Mononuclear cell (primary cell): ENCODE data around the gene SIAH3. TPM values are rescaled to one million over a fixed set of nuclear protein-coding genes. Genes with fewer than 3 reads are reported as not detected.

Experiments used
- H3K27me3 ChIP-seq: 2 replicates; pipeline ENCODE4 v1.6.0; 2011; ENCODE audit warnings: low read length, control low read depth; ENCODE audit not compliant: insufficient read depth
- H3K4me1 ChIP-seq: 2 replicates; pipeline ENCODE4 v1.5.1; 2011; ENCODE audit warnings: mild to moderate bottlenecking, low read length, control low read depth; ENCODE audit not compliant: insufficient read depth
- H3K4me3 ChIP-seq: 2 replicates; pipeline ENCODE4 v1.5.1; 2011; ENCODE audit warnings: mild to moderate bottlenecking, low read length, moderate library complexity
- H3K9me3 ChIP-seq: 2 replicates; pipeline ENCODE4 v1.5.1; 2011; ENCODE audit warnings: low read depth, mild to moderate bottlenecking, control low read depth, low read length
- total RNA-seq: library from RNA; depleted of rRNA; stranded (reverse); fragments of >200 nt; gene quantifications from one replicate; pipeline ENCODE4 v1.2.3, GENCODE V29; 2012

Gene SIAH3
- total RNA-seq, 1 donor: 0.31 TPM

DNA sequence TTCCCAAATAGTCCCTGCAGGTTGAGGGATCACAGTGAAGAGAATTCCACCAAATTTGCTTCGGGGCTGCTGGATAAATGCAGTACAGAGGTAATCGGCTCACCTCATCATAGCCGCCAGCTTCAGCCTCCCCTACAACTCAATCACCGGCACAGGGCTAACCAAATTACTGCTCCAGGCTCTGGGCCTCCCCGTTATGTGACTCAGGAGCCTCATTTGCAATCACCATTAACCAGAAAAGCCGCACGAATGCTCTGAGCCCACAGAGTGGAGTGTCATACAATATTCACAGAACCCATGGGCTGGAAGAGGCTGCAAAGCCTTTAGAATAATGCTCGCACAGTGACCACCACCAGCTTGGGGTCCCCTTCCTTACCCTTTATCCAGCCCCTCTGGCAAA is 4.9 kb downstream of the SIAH3 start:
- H3K4me1 ChIP-seq: peaks cover 44% of the 10 kb centered on the region
- no peak overlapping the region for H3K4me3 ChIP-seq
- peaks cover 21% of the 10 kb centered on the region for H3K27me3 ChIP-seq
- no peaks in the 10 kb centered on the region for H3K9me3 ChIP-seq

DNA sequence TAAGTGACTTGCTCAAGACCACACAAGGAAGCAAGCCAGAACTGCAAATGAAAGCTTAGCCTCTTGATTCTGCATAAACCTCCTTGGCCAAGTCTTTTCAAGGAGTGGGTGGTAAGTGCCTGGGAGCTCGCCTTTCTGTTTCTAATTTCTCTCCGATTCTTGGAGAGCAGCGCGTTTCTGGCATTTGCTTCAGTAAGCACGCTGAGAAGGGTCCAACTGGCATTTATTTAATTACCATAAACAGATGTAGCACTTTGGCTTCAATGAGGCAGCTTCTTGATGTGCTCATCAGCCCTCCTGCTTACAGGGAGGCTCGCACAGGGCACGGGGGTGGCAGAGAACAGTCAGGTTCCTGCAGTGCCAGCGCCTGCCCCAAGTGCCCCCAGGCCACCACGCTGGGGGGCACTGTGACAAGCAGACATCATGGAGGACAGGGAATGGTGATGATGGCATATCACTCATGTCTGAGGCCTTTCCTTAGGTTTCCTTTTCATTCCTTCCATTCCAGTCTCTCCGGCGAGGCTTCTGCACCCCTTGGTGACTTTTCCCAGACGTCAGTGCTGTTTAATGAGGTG is 13.3 kb downstream of the SIAH3 start:
- H3K4me3 ChIP-seq: no peak overlapping the region
- H3K9me3 ChIP-seq: no peaks in the 10 kb centered on the region
- no peaks in the 10 kb centered on the region for H3K27me3 ChIP-seq
- no peaks in the 10 kb centered on the region for H3K4me1 ChIP-seq

DNA sequence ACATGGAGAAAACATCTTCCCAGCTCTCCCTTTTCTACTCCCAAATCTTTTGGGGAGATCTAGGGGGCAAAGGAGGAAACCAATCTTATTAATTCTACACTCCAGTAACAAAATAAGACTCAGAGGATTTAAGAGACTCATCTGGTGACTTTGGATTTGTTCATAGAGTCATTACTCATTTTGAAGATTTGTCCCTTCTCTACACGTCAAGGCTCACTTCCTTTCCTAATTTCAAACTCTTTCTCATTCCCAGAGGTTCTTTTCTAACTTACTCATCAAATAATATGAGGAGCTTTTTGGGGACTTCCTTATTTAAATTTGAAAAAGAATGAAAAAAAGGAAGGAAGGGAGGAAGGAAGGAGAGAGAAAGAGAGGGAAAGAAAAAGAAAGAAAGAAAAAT is 14.4 kb downstream of the SIAH3 start:
- H3K27me3 ChIP-seq: no peaks in the 10 kb centered on the region
- H3K4me3 ChIP-seq: no peak overlapping the region
- H3K9me3 ChIP-seq: no peaks in the 10 kb centered on the region
- no peaks in the 10 kb centered on the region for H3K4me1 ChIP-seq

DNA sequence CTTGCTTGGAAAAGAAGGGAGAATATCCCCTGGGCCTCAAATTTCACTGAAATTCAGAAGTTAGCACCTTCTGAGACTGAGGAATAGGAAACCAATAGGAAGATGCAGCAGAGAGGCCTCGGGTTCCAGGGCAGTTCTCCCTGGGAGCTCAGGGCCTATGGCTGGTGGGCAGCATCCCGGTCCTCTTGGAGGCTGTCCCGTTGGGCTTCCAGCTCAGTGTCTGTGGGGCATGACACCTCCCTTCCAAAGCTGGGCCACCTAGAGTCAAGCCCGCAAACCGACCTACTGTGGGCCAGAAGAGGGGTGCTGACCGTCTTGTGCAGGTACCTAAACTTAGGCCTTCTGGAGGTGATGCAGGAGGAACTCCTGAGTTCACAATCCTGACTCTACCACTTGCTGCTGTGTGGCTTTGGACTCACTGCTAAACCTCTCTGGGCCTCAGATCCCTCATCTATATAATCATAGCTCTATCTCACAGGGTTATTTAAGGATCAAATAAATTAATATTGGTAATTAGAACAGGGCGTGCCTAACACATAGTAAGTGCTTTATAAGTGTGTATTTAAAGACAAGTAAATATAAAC is 17.1 kb downstream of the SIAH3 start:
- Histone ChIP-seq H3K4me1 (no peaks in the 10 kb centered on the region), H3K27me3 (no peaks in the 10 kb centered on the region), H3K4me3 (no peak overlapping the region), H3K9me3 (no peaks in the 10 kb centered on the region)

DNA sequence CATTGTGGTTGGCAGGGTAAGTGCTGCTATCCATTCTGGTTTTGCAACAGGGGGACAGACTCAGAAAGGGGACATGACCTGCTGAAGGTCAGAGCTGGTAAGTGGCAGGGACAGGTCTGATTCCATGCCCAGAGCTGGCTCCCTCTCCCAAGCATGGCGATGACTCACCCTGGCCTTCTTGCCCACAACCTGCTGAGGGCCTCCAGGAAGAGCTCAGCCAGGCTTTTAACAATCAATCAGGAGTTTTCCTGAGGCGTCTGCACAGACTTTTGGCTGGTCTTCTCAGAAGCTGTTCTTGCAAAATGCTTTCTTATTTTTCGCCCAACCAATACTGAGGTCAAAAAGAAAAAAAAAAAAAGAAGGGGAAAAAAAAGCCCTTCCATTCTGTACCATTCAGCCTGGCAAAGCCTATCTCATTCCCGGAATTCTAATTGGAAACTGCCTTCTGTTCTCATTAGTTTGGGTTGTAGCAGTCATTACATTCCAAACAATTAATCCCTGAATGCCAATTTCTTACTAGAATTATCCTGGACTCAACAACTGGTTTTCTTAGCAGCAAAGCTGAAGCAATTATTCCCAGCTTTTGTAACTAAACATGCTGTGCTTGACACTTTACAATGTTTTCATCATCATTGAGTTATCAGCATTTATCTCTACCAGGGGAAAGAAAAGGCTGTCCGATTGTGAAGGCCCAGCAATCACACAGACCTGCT is 17.7 kb downstream of the SIAH3 start:
- Histone ChIP-seq H3K4me3 (no peak overlapping the region), H3K27me3 (no peaks in the 10 kb centered on the region)

DNA sequence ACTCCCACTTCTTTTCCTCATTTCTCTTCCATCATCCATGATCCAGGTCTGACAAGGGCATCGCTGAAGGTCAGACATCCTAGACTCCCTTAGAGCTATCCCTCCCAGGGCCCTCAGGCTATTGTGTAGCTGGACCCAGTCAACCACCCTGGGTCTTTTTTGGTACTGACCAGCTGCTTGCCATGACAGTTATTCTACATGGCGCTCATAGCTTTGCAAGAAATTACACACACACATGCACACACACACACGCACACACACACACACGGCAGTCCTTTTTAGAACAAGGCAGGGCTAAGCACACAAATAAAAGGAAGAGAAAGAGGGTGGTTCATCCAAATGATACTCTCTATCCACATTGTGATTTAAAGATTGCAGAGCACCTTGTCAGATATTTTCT is 18.3 kb downstream of the SIAH3 start:
- no peaks in the 10 kb centered on the region for H3K27me3 ChIP-seq
- H3K4me1 ChIP-seq: peaks cover 7% of the 10 kb centered on the region
- no peaks in the 10 kb centered on the region for H3K9me3 ChIP-seq
- H3K4me3 ChIP-seq: no peak overlapping the region

More for the DNA sequence above, 17.7 kb downstream of the SIAH3 start:
- Histone ChIP-seq H3K4me1 (peaks cover 2% of the 10 kb centered on the region), H3K9me3 (no peaks in the 10 kb centered on the region)

DNA sequence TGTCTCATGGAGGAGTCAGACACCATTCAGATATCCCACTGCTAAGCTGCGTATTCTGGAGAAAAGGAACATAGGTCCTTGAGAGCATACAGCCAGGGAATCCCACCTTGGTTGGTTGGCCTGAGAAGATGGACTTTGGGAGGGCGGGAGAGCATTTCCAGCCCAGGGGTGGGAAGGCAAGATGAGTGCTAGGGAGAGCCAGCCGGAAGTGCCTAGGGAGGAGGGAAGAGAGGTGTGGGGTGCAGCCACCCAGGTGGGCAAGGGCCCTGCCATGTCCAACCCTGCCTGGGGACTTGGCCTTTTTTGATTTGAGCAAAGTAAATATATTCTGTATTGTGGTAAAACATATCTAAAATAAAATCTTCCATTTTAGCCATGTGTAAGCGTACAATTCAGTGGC is 19.7 kb downstream of the SIAH3 start:
- Histone ChIP-seq H3K4me3 (no peak overlapping the region), H3K9me3 (no peaks in the 10 kb centered on the region), H3K4me1 (peaks cover 17% of the 10 kb centered on the region), H3K27me3 (no peaks in the 10 kb centered on the region)

DNA sequence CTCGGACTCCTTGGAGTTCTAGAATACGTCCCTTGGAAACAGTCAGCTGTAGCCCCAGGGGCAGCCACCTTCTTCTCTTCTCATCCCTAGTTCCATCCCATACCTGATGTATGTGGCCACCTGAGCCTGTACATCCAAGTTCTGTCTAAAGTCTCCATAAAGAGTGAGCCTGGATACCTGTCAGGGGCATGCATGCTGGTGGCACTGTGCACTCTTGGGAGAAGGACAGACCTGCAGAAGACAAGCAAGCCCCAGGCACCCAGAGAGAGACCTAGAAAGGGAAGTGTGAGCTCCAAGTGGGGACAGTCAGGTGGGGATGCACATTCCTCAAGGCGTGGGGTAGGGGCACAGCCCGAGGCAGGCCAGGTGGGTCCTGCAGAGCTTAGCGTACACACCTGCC is 21.4 kb downstream of the SIAH3 start:
- Histone ChIP-seq H3K27me3 (no peaks in the 10 kb centered on the region), H3K4me1 (peaks cover 29% of the 10 kb centered on the region), H3K9me3 (no peaks in the 10 kb centered on the region), H3K4me3 (no peak overlapping the region)

DNA sequence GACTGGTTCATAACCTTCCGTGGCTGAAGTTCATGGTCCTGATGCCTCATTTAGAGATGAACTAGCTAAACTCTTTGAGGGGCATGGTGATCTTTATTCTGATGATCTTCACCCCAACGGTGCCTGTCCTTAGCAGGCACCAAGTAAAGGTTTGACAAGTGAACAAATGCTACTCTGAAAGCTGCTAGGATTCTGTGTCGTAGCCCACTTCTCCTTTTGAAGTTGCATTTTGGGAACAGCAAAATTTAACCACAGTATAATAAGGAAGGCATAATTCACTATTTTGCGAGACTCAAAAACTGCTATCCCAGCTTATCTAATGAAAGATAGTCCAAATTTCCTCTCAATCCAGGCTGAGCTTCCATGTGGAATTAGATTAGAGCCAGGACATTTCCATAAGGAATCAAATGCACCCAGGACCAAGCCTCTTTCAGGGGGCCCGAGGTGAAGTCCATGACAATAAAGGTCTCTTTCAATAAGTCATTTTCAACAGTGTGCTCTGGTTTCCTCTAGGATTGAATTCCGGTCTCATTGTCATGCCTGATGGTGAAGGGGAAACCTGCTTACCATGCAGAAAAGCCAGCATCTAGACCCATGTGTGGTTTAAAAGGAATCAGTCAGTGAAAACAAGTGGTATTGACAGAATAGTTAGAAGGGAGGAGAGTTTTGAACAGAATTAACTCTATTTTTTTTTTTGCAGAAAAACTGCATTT is 23.1 kb downstream of the SIAH3 start:
- Histone ChIP-seq H3K4me3 (no peak overlapping the region), H3K27me3 (no peaks in the 10 kb centered on the region), H3K4me1 (peaks cover 40% of the 10 kb centered on the region), H3K9me3 (no peaks in the 10 kb centered on the region)

DNA sequence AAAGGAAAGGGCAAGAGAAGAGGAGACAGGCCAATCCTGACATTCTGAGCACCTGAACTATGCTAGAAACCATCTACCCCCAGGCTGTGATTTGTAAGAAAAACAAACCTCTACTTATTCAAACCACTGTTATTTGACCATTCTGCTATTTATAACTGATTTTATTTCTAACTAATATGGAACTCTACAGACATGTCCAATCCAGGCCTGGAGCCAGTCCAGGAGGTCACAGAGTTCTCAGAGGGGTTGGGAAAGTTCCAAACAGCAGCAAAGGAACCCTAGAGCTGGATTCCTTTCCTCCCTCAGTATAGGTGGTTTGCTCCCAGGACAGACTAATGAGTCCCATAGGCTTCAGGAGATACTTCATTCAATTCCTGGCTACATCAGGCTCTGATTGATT is 24.2 kb downstream of the SIAH3 start:
- Histone ChIP-seq H3K9me3 (no peaks in the 10 kb centered on the region), H3K27me3 (no peaks in the 10 kb centered on the region), H3K4me1 (peaks cover 40% of the 10 kb centered on the region), H3K4me3 (no peak overlapping the region)

DNA sequence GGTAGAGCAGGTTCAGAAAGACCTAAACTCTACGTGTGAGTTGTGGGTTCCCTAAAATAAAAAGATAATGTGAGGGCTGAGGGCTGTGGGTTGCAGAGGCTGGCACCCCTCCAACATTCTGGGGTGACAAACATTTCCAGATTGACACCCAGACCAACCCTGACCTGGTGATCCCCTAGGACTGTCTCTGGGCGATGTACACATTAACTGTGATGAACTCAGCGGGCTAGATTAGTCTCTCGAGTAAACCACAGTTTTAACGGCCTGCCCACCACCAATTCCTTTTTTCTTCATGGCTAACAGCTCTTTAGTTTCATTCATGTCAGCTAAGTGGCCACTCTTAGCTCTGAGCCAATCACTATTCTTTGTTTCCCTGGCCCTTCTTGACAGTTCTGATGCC is 24.8 kb downstream of the SIAH3 start:
- no peaks in the 10 kb centered on the region for H3K9me3 ChIP-seq
- H3K4me3 ChIP-seq: no peak overlapping the region
- peaks cover 40% of the 10 kb centered on the region for H3K4me1 ChIP-seq
- H3K27me3 ChIP-seq: no peaks in the 10 kb centered on the region

DNA sequence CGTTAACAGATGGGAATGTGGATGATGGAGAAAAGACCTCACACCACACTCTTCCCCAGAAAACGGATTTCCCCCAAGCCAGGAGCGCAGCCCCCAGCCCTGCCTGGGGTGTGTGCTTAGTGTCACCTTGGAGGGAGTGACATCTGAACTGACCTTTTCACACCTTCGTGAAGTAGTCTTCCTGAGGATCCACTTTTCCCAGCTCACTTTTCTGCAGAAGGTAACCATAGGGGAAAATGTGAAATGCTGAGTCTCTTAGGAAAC is 26.2 kb downstream of the SIAH3 start:
- H3K4me3 ChIP-seq: no peak overlapping the region
- H3K9me3 ChIP-seq: no peaks in the 10 kb centered on the region
- H3K4me1 ChIP-seq: peaks cover 40% of the 10 kb centered on the region
- no peaks in the 10 kb centered on the region for H3K27me3 ChIP-seq

DNA sequence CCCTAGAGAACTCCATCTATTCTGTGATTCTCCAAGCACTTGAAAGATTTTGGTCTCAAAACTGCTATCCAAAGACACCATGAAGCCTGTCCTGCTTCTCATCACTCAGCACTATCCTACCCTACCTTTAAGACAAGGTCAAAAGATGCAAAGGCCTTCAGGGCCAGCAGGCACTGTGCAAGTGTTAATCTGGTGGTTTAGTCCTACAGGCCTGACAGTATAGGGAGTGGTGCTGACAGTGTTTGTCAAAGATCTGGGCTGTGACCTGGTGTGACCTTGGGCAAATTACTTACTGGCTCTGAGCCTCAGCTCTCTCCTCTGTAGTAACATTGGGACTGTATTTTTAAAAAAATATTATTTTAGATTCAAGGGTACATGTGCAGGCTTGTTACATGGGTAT is 28.0 kb downstream of the SIAH3 start:
- no peak overlapping the region for H3K4me3 ChIP-seq
- H3K9me3 ChIP-seq: no peaks in the 10 kb centered on the region
- no peaks in the 10 kb centered on the region for H3K27me3 ChIP-seq
- peaks cover 36% of the 10 kb centered on the region for H3K4me1 ChIP-seq

DNA sequence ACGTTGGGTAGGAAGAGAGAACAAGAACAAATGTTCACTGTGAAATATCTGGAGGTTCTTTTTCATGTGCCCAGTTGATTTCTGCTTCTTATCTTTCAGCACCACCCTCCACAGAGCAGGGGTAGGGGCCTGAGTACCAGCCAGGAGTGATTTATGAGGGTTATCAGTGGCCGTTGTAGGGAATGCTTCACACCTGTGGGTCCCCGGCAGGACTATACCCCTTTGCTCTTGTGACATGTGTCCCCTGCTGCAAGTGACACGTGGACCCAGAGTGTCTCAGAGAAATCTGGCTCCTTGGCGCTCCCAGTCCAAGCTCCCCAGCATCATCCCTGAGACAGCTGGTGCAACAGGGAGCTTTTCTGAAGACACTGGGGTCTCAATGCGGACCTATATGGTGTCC is 29.7 kb downstream of the SIAH3 start:
- H3K4me3 ChIP-seq: no peak overlapping the region
- H3K27me3 ChIP-seq: no peaks in the 10 kb centered on the region
- peaks cover 23% of the 10 kb centered on the region for H3K4me1 ChIP-seq
- no peaks in the 10 kb centered on the region for H3K9me3 ChIP-seq

DNA sequence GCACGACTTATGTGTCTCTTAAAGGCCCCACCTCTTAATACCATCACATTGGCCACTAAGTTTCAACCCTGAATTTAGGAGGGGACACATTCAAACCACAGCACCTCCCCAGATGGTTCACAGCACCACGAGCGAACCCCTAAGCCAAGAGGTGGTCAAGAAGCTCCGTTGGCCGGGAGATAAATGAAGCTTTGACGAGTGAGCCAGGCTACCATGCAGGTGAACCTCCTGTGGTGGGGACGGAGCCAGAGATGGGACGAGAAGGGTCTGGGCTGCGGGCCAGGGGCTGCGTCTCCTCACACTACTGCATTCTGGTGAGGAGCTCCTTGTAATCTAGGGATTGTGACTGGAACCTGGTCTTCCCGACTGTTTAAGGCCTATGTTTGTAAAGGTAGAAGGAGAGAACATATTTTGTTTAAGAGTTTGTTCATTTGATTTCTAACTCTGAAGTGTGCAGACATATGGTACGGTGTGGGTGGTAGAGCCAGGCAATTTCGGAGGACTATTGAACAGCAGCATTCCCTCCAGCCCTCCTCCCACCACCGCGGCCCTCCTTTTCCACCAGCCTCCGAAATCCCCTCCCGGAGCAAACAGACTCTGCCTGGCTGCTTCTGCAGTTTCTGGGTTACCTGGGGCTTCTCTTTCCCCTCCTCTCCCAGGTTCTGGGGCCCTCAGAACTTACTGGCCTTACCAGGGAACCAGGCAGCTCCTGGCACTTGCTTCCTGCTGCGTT is 31.3 kb downstream of the SIAH3 start:
- no peak overlapping the region for H3K4me3 ChIP-seq
- H3K4me1 ChIP-seq: peaks cover 12% of the 10 kb centered on the region
- no peaks in the 10 kb centered on the region for H3K27me3 ChIP-seq
- H3K9me3 ChIP-seq: no peaks in the 10 kb centered on the region
